ENCODE measurements around the gene COL18A1.

The COL18A1 gene

GRCh38 chr21:45415188-45415942 is 10.4 kb downstream of the COL18A1 start:
- no peak for DNase-seq

GRCh38 chr21:45415943-45416611 is 11.1 kb downstream of the COL18A1 start:
- DNase-seq: no peak

GRCh38 chr21:45416620-45417019 is 11.7 kb downstream of the COL18A1 start:
- DNase-seq: no peak

DNA sequence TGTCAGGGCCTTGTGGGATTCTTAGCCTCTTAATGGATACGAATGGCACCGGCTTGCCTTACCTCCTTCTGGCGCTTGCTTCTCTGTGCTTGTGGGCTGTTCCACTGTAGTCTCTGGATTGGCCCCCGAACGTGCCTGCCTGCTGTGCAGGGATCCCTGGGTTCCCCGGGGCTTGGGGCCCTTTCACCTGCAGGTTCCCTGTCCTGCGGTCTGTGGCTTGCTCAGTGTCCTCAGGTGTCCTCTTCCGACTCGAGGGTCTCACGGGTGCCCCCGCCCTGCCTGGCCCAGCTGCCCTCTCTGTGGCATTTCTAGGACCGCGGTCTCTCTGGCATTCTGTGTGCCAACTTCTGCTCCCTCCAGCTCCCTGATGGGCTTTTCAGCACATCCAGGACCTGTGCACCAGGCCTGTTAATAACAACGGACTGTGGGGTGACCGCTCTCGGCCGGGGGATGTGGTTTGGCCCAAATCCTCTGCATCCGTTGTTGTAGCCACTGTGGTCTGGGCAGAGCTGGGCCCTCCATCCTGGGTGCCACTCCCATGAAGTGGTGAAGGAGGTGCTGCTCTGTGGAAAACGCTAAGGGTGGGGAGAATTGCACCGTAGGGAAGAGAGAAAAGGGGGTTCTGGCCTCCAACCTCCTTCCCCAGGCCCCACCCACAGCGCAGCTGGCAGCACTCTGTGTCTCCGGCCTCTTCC is 12.4 kb downstream of the COL18A1 start:
- DNase-seq: no peak

- DNase-seq: no peak
Measured at GRCh38 chr21:45417951-45418300, 13.0 kb downstream of the COL18A1 start.

DNA sequence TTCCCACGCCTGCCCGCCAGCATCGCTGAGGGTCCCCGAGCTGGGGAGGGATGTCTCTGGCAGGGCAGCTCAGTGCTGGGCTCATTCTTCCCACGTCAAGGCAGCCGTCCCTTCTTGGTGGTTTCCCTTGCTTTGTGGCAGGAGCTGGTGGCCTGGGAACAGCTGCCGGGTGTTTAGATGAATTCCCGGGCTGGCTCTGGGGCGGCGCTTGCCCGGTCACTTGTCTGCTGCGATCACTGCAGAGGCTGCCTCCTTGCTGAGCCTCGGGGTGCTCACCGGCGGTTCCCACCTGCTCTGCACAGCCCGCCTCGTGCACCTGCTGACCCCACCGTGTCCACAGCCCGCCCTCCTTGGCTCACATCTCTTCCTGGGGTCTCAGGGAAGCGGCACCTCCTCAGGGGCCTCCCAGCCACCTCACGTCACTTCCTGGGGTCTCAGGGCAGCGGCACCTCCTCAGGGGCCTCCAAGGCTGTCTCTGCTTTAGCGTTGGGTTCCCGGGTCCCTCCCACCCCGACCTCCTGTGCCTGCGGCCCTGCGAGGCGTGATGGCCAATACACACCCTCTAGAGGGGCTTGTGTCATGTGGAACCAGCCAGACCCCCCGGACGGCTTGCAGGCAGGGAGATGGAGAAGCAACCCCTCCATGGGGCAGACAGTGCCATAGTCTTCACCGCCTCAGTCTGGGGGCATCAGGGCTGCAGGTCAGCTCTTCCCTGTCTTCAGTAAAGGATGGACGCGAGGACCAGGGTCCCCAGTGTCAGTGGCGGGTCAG is 13.5 kb downstream of the COL18A1 start:
- DNase-seq: no peak

DNA sequence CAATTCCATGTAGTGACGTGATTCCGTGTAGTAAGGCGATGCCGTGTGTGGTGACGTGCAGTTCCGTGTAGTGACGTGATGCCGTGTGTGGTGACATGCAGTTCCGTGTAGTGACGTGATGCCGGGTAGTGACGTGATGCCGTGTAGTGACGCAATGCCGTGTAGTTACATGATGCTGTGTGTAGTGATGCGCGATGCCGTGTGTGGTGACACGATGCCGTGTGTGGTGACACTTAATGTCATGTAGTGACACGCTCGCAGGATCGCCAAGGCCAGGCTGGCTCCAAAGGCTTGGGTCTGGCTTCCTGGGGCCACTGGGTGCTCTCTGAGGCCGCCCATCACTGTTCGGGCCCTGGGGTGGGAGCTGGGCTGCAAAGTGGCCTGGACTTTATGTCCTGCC is 14.2 kb downstream of the COL18A1 start:
- DNase-seq: no peak

- DNase-seq: no peak
Measured at GRCh38 chr21:45420061-45421041, 15.4 kb downstream of the COL18A1 start.

DNA sequence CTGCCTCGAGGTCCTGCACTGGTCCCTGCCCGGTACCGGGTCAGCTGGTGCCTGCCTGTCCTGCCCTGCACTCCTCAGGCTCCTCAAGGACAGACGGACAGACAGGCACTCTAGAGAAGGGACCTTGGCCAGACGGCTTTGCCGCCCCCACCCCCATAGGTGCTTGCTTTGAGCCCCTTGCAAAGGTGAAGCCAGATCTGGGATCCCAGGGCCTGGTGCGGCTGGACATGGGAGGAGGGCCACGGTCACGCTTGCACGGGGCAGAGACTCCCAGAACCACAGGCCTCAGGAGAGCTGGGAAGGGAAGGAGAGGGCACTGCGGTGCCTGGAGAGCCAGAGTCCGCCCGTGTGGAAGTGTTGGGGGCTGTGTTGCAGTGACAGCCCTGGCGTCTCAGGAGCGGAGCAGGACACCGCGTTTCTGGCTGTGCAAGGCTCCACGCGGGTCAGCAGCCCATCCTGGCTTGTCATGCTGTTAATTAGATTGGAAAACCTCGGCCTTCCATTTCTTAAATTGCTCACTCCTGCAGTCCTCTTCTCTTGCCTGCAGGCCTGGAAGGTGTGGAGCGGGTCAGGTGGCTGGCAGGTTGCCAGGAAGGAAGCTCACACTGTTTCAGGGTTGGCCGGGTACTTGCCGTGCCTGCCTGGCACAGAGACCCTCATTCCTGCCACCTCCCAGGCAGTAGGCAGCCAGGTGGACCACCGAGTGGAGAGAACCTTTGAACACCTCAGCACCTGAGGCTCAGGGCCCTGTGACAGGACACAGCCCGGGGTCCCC is 16.3 kb downstream of the COL18A1 start:
- DNase-seq: no peak

DNA sequence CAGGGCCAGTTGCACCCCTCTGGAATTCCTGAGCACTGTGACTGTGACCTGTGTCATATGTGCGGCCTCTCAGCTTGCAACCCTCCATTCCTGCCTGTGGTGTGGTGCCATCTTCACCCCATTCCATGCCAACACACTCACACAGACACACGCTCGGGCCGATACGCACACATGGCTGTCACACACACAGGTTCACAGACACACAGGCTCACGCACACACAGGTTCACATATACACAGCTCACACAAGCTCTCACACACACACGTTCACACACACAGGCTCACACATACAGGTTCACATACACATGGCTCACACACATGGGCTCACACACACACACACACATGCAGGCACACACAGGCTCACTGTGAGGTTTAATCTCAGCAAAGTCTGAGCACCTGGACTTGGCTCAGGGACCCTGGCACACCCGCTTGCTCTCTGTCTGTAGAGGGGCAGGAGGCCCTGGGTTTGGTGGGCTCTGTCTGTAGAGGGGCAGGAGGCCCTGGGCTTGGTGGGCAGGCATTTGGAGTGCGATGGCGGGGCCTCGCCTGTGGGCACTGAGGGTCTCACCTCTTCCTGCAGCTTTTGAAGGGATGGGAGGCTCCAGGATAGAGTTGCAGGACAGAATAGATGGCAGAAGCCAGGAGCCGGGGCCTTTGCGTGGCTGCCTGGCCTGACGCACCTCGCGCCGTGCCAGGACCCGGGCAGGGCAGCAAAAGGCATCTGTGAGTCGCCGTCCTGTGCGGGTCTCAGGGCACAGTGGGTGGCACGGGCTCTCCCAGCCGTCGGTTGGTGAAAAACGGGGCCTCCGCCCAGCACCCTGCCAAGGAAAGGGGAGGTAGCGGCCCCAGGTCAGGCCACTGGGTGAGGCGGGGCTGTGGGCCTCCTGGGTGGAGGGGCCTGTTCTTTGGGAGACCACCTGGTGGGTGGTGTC is 17.1 kb downstream of the COL18A1 start:
- no peak for DNase-seq

DNA sequence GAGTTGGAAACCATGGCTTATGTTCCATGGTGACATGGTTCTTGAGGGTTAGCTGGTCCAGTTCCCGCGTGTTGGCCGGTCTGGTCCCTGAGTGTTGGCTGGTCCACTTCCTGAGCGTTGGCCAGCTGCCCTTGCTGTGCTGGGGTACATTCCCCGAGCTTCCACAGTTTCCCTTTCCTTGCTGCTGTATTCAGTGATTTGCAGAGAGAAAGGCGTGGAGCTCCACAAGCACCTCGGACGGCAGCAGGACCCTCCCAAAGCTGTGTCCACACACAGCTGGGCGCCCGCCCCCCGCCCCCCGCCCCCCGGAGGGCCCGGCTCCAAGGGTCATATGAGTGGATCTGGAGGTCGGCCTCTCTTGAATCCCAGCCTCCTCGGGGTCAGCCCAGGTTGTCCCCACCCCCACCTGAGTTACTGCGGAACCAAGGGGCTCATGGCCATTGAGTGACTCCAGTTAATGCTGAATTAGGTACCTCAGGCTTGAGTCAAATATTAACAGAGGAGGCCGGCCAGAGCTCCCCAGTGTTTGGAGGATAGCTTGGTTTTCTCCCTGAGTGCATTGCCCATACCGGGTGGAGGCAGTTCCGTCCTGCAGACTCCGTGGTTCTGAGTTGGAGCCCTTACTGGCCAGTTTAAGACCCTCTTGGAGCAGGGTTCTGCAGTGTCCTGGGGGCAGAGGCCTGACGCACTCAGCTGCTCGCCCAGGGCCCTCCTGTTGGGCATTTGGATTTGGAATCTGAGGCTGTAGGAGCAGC is 18.4 kb downstream of the COL18A1 start:
- DNase-seq: no peak

DNA sequence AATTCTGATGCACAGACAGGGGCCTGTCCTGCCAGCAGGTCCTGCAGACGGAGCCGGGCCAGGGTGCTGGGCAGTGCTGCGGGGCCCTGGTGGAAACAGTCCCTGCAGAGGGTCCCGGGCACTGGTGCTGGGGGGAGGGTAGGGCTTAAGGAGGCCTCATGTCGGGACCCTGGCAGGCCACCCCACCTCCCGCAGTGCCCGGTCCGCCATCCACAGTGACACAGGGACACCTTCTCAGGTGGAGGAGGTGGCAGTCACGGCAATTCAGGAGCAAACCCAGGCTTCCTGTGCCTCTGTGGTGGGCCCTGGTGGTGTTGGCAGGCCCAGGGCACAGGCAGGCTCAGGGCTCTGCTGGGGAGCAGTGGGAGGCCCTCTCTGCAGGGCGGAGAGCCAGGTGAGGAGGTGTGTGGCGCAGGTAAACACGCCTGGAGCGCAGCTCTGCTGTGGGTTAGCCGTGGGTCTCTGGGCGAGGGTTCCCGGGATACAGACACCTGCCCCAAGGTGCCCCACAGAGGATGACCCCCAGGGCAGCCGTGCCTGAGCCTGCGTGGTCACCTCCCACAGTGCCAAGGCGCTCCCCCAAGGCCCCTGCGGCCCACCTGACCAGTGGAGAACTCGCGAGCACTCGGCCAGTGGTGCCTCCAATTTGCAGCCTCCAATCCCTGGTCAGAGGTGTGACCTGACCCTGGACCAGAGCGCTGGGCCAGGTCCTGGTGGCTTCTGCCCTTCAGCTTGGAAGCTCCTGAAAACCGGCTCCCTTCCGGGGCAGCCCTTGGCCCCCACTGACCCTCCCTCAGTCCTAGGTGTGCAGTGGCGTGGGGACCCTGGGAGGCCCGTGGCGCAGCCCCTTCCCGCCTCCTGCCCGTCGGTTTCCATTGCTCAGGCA is 19.2 kb downstream of the COL18A1 start:
- DNase-seq: no peak

- DNase-seq: no peak
Measured at GRCh38 chr21:45424854-45425795, 20.2 kb downstream of the COL18A1 start.

DNA sequence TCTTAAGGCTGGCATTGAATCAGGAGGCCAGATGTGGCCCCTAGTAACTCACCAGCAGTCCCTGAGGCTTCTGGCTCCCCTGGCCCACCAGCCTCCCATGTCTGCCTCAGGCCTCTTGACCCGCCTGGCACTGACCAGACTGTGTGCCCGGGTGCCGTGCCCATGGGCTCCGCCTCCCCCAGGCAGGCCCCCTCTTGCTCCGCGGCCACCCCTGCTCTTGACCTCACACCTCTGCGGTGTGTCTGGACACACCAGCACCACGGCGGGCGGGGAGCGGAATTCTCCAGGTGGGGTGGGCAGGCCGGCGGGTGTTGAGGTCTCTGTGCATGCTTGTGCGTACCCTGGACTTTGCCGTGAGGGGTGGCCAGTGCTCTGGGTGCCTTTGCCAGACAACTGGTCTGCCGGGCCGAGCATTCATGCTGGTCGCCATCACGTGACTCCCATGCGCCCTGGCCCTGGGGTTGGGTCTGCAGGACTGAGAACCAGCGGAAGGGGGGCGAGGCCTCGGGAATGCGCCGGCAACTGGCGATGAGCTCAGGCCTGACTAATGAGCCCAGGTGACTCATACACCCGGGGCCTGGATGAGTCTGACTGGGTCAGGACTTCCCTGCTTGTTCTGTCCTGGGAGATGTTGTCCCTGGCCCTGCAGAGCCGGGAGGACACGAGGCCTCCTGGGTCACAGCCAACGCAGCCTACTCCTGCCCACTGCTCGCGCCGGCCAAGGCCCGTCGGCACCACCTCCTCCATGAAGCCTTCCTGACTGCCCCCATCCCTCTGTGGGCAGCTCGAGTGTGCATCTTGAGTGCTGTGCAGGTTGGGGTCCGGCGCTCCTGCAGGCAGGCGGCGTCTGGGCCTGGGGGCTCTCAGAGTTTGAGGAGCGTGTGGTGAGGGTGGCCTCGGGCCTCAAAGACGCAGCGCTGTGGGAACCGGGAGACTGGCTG is 22.6 kb downstream of the COL18A1 start:
- DNase-seq: no peak

GRCh38 chr21:45428534-45428933 is 23.6 kb downstream of the COL18A1 start:
- no peak for DNase-seq
